Measurements from ENCODE around the gene TET2. TPM values are rescaled to one million over a fixed set of nuclear protein-coding genes. Genes with fewer than 3 reads are reported as not detected.
A peak's percentile ranks its signal among the peaks of the same experiment; 100 is the strongest.

Gene TET2
- total and polyA plus RNA-seq, 2 of the 4 experiments (the other 2 are of a cell fraction): 5.6 to 25.3 TPM

GRCh38 chr4:105293360-105293759 lies 146.7 kb downstream of the TET2 start:
- H3K36me3 ChIP-seq (ENCODE audit: control insufficient read depth, insufficient read depth, low read length): no peaks in the 10 kb centered on the region
- H3K56ac ChIP-seq (ENCODE audit: extremely low read depth, insufficient read depth, low read length): no peak overlapping the region
- no peak overlapping the region for H2BK120ac ChIP-seq (ENCODE audit: low read depth, low read length)
- H4K8ac ChIP-seq (ENCODE audit: low read depth in 2 of 2, low read length in 2 of 2): no peak overlapping the region
- H2AK9ac ChIP-seq (replicated peaks; ENCODE audit: low read depth, low read length, poor library complexity): no peak overlapping the region
- no peaks in the 10 kb centered on the region for H3K27me3 ChIP-seq (ENCODE audit: control insufficient read depth, insufficient read depth, low read length)
- DNase-seq: no peak
- no peak overlapping the region for H3K18ac ChIP-seq (ENCODE audit: low read depth, low read length)
- H2AFZ ChIP-seq (replicated peaks; ENCODE audit: low read length, poor library complexity): peak overlapping the region; percentile 14
- in situ Hi-C loops (cut with MboI; ENCODE audit: low sequenced_read_pairs): no loop called here
- ATAC-seq (ENCODE audit: low read depth): no peak
- ChIA-PET CTCF (interaction anchor here (0.6 kb wide), 1 partner anchor 10 kb away, joined by 3 read pairs; no protein-coding TSS in a partner anchor), POLR2A (ENCODE audit: unreplicated experiment) (no interaction called here)
- no peak overlapping the region for H3K27ac ChIP-seq (ENCODE audit: insufficient read depth, low read length)
- H2BK15ac ChIP-seq (ENCODE audit: low read depth, low read length): no peak overlapping the region
- no peak for TF ChIP-seq RFX5 (IDR thresholded peaks at IDR 0.05; ENCODE audit: low read depth, low read length)
- TF ChIP-seq, protein P1, sequence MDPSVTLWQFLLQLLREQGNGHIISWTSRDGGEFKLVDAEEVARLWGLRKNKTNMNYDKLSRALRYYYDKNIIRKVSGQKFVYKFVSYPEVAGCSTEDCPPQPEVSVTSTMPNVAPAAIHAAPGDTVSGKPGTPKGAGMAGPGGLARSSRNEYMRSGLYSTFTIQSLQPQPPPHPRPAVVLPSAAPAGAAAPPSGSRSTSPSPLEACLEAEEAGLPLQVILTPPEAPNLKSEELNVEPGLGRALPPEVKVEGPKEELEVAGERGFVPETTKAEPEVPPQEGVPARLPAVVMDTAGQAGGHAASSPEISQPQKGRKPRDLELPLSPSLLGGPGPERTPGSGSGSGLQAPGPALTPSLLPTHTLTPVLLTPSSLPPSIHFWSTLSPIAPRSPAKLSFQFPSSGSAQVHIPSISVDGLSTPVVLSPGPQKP (IDR thresholded peaks at IDR 0.05; ENCODE audit: borderline replicate concordance, low read depth, low read length): no peak
- no peak overlapping the region for H4K5ac ChIP-seq (ENCODE audit: low read depth, low read length)
- no peaks in the 10 kb centered on the region for H3K79me1 ChIP-seq (ENCODE audit: low read depth in 1 of 2, low read length in 2 of 2)
- no peak overlapping the region for H3K4ac ChIP-seq (ENCODE audit: low read depth, low read length)
- no peak overlapping the region for H3K23ac ChIP-seq (ENCODE audit: low read depth, low read length)
- dilution Hi-C loops (cut with HindIII; ENCODE audit: low sequenced_read_pairs, unreplicated experiment): no loop called here
- H3K9ac ChIP-seq (ENCODE audit: low read depth, low read length): no peak overlapping the region
- no peak overlapping the region for H4K91ac ChIP-seq (ENCODE audit: insufficient read depth, low read depth, low read length)
- no peaks in the 10 kb centered on the region; the same call in 1 of the 2 replicates for H3K9me3 ChIP-seq (ENCODE audit: control insufficient read depth, insufficient read depth, low read length)
- H4K20me1 ChIP-seq (ENCODE audit: insufficient read depth, low read length): no peaks in the 10 kb centered on the region
- H3K4me1 ChIP-seq (ENCODE audit: control insufficient read depth, insufficient read depth, low read length): no peaks in the 10 kb centered on the region
- no TSS peak for BruUV-seq (replicated peaks)
- H3K9me1 ChIP-seq (ENCODE audit: insufficient read depth, low read length): no peaks in the 10 kb centered on the region
- H3K14ac ChIP-seq (replicated peaks; ENCODE audit: low read depth, low read length): no peak overlapping the region
- no peak overlapping the region for H2BK5ac ChIP-seq (ENCODE audit: low read depth, low read length, poor library complexity, severe bottlenecking)
- intact Hi-C loops (cut with micrococcal nuclease): no loop called here
- no peak overlapping the region for H2BK20ac ChIP-seq (ENCODE audit: low read depth, low read length)
- H2AK5ac ChIP-seq (ENCODE audit: low read depth, low read length): no peak overlapping the region
- no peak overlapping the region for H3K4me2 ChIP-seq (ENCODE audit: low read depth, low read length)
- H3K4me3 ChIP-seq (ENCODE audit: insufficient read depth, low read depth, low read length): no peak overlapping the region
